Epidermal melanocyte (primary cell): ENCODE measurements around the gene AMPH.

ENCODE experiments used
- DNase-seq: peaks from one replicate; pipeline ENCODE4 v3.0.0; 2011; ENCODE audit warnings: low spot score; ENCODE audit not compliant: insufficient read length

The AMPH gene

DNA sequence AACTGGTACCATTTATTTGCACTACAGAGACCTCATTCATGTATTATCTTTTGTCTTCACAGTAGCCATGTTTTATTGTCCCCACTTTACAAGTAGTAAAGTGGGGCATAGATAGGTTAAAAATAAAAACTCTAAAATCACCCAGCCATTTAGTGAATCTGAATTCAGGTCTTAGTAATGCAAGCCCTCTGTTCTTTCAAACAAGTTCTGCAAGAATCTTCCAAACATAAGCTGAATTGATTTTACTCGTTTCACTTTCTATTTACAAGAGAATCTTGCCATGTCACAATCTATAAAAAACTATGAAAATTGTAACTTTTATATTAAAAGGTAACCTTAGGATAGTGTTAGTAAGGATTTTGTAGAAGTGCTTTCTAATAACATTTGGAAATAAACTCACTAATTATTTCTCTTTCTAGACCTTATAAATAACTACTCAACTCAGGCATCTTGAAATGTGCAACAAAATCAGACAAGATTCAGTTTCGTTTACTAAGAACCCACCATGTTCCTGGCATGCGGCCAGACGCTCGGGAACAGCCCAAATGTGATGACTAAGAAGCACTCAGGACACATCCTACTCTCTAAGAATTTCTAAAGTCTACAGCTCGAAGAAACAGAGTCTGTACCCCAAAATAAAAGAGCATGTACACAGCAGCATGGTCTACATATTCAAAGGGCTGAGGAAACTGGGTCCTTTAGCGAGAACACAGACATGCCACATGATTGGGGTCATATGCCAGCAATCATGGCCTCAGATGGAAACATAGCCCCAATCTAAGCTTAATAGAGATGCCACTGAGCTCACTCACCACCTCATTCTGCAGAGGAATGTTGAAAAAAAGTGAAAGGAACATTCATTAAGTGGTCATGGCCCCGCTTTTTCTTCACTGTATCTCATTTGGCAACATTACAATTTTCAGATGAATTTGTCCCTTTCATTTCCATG lies 167.6 kb downstream of the AMPH start:
- no peak for DNase-seq

GRCh38 chr7:38462819-38463218 lies 168.4 kb downstream of the AMPH start:
- DNase-seq = no peak

GRCh38 chr7:38461887-38462286 lies 169.3 kb downstream of the AMPH start:
- no peak for DNase-seq

GRCh38 chr7:38453826-38454225 lies 177.3 kb downstream of the AMPH start:
- no peak for DNase-seq

- DNase-seq = no peak
Measured at GRCh38 chr7:38453168-38453567, 178.0 kb downstream of the AMPH start.

DNA sequence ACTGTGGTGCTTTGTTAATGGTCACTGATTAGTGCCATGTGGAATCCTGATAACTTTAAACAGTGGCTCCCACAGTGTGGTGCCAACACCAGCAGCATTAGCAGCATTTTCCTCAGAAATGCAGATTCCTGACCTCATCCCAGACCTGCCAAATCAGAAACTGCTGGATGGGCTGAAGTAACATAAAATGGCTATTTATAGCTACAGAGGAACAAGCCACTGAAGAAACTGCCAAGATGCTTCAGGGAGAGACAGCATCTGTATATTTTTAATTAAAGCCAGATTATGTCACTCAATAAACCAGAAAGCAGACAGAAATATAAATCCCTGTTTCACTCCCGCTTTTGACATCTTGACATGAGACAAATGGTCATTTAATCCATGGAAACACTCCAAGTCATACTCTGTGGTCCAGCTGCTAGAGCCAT lies 178.5 kb downstream of the AMPH start:
- no peak for DNase-seq

GRCh38 chr7:38451840-38452239 lies 179.3 kb downstream of the AMPH start:
- no peak for DNase-seq

DNA sequence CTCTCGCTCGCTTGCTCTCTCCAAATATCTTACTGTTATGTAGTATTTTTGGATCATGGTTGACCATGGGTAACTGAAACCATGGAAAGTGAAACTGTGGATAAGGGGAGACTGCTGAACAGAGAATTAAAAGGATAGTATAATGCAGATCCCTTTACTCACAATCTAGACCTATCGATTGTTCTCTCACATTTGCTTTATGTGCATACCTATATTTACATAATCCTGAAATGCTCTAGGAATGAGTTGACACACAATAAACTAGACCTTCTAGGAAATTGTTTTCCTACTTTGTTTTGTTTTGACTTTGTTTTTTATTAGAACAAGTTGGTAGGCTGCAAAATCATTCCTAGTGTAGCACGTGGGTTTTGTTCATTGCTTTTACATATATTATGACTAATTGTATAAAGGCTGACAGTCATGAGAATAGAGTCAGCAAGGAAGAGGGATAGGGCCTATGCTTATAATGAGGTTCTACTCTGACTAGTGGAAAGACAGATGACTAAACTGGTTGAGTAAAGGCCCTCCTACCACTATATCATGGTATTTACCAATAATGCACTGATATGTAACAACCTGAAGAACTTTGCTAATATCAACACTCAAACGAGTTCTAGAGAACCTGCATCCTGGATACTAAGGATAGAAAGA lies 182.5 kb downstream of the AMPH start:
- no peak for DNase-seq

GRCh38 chr7:38448054-38448453 lies 183.1 kb downstream of the AMPH start:
- DNase-seq = no peak

DNA sequence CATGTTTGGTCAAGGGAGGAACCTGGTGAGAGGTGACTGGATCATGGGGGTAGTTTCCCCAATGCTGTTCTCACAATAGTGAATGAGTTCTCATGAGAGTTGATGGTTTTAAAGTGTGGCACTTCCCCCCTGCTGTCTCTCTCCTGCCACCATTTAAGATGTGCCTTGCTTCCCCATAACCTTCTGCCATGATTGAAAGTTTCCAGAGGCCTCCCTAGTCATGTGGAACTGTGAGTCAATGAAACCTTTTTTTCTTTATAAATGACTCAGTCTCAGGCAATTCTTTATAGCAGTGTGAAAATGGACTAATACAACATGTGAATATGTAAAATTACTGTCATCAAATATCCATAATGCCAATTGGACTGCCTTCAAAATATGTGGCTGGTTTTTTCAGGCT lies 192.2 kb downstream of the AMPH start:
- DNase-seq = no peak

GRCh38 chr7:38432671-38433070 lies 198.5 kb downstream of the AMPH start:
- DNase-seq = no peak

DNA sequence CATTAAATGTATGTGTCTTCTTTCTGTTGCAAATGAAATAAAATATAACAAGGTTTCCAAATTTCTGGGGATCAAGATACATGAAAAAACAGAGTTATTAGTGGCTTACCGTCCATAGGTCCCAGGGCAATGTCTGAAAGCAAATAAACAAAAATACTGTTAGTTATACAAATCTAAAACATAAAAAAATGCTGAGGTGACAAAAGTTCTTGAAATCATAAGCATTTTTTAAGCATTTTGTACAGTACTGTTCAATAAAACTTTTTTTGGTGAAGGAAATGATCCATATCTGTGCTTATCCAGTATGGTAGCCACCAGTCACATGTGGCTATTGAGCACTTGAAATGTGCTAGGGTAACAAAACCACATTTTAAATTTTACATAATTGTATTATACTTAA lies 199.1 kb downstream of the AMPH start:
- DNase-seq = no peak

DNA sequence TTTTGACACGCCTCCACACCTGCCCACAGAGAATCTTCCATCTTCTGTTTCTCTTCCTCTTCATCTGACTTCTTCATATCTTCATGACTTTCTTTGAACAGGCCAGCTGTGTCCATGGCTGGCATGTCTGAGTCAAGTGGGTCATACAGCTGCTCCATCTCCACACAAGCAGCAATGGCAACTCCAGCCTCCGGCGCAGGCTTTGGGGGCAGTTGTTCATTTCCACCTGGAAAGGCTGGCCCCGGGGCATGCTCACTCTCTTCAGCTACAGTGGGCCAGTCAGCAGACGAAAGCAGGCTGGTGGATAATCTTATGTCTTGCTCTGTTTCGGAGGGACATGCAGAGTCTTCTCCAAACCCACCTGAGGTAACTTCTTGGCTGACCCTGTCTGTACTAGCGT lies 202.1 kb downstream of the AMPH start:
- no peak for DNase-seq

DNA sequence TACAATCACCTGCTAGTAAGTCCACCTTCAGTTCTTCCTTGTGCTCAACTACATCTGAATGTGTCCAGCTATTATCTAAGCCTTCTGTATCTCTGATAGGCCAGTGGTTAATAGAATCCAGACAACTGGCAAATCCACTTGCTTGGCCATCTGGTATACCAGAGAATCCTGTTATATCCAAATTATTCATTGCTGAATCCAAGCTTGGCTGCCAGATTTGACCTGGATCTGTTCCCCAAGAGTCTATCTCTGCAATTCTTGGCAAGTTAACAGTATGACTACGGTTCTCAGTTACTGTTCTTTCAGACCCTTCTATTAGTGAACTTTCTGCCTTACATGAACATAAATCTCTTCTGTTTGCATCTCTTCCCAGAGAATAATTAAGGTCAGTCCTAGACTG lies 203.1 kb downstream of the AMPH start:
- no peak for DNase-seq

GRCh38 chr7:38427279-38427955 lies 203.8 kb downstream of the AMPH start:
- DNase-seq = no peak

DNA sequence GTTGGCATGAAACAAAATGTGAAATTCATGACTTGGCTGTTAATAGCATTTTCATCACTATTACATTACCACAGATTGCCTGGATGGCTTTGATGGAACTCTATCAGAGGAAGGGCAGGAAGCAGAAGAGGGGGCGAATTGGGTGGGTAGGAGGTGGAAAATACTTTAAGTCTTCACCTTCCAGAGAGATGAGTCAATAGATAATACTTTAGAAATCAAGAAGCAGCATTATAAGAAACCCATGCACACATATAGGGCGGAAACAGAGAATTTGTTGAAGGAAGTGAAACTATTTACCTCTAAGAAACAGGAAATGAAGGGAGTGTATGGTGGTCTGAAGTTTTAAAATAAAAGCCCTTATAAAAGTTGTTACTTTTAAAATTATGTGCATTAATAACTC lies 205.7 kb downstream of the AMPH start:
- no peak for DNase-seq

DNA sequence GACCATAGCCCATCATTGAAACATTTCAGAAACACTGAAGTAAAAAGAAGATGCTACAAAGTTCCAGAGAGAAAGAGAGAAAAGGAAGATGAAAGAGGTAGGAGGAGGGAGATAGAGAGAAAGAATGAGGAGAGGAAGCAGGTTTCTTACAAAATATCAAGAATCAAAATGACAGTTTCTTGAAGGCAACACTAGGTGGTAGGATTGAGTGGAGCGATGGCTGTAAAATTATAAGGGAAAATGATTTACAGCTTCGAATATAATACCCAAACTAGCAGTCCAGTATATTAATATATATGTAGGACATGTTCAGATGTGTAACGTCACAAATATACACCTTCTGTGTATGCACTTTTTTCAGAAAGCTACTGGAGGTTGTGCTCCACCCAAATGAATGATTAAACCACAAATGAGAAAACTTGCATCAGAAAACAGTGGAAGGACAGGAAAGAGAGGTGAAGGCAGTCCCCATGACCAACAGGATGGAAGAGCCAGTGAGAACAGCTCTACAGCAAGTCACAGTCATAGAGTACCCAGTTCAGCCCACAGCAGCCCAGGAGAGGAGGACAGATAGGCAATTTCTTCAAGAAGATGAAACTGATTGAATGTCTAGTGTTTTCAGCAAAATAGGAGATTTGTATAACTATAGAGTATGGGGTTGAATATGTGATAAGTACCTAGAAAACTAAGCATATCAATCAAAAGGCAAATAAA lies 206.3 kb downstream of the AMPH start:
- no peak for DNase-seq

GRCh38 chr7:38413784-38414183 lies 217.4 kb downstream of the AMPH start:
- DNase-seq = no peak

- no peak for DNase-seq
Measured at GRCh38 chr7:38411404-38411803, 219.8 kb downstream of the AMPH start.

DNA sequence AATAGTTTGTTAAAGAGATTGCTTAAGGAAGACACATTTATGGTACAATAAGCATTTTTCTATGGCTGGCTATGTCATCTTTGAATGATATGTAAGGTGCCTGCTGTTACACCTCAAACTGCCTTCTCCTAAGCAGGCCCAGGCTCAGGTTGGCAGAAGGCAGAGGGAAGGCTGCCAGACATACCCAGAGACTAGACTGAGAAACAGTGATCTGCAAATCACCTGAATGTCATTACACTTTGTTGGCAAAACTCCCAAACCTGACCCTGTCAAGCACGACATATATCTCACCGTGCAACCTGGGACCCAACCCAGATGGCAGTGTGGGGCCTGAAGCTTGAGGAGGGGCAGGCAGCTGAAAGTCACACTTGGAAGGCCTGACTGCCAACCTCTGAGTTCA lies 221.1 kb downstream of the AMPH start:
- no peak for DNase-seq

DNA sequence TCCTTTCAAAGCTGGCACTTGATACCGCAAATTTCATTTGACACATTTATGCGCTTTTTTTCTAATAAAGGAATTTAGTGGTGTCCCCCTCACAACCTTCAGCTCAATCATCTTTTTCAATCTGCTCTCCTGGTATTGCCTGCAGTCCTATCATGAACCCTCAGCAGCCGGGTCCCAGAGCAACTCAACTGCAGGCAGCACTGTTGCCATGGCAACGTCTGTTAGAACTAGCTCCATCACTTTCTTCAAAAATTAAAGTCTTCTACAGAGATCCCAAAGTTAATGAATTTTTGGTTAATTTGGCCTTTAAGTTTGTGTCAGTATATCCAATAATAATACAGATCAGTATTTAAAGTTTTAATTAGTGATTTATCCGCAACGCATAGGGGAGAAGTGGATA lies 221.6 kb downstream of the AMPH start:
- DNase-seq = no peak
